Kidney epithelial cell (primary cell): ENCODE results near the gene KRT72. TPM values are rescaled to one million over a fixed set of nuclear protein-coding genes. Genes with fewer than 3 reads are reported as not detected.

Source experiments
- DNase-seq: peaks from one replicate; pipeline ENCODE4 v3.0.0-alpha.2; 2010; ENCODE audit warnings: low read depth
- H3K27me3 ChIP-seq: 2 replicates; pipeline ENCODE4 v1.6.0; 2011; ENCODE audit warnings: low read length; ENCODE audit not compliant: control insufficient read depth, insufficient read depth
- H3K36me3 ChIP-seq: 2 replicates; pipeline ENCODE4 v1.5.1; 2011; ENCODE audit warnings: low read length; ENCODE audit not compliant: control insufficient read depth, insufficient read depth
- H3K4me3 ChIP-seq: 2 replicates; pipeline ENCODE4 v1.5.1; 2011; ENCODE audit warnings: low read depth, mild to moderate bottlenecking, control low read depth, low read length
- total RNA-seq: library from RNA; depleted of rRNA; stranded (reverse); fragments of >200 nt; gene quantifications from 2 replicates; pipeline ENCODE4 v1.2.3, GENCODE V29; 2015
- TF ChIP-seq, protein P1 (sequence below): IDR thresholded peaks from 2 replicates; pipeline ENCODE4 v1.5.1; 2011; ENCODE audit warnings: mild to moderate bottlenecking, moderate library complexity, low read length, control low read depth, inconsistent platforms; ENCODE audit not compliant: insufficient read depth, poor library complexity, severe bottlenecking

KRT72 gene
- total RNA-seq, 1 donor from 2014 or later: not detected

DNA sequence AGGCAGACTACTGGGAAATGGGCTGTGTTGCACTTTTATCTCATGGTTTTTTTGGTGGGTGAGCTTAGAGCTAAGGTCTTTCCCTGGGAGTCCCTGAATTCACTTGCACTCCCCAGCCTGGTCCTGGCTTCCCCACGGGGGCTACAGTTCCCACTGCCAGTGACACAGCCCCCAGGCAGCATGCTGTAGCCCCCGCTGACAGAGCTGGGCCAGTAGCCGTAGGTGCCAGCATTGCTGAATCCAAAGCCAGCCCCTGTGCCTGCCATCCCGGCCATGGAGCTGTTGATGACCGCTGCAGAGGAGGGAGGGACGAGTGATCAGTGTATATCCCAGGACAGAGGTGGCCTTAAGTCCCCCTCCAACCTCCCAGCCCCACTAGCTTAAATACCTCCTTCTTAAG, 6.9 kb upstream of the KRT72 start:
- TF ChIP-seq, protein P1, sequence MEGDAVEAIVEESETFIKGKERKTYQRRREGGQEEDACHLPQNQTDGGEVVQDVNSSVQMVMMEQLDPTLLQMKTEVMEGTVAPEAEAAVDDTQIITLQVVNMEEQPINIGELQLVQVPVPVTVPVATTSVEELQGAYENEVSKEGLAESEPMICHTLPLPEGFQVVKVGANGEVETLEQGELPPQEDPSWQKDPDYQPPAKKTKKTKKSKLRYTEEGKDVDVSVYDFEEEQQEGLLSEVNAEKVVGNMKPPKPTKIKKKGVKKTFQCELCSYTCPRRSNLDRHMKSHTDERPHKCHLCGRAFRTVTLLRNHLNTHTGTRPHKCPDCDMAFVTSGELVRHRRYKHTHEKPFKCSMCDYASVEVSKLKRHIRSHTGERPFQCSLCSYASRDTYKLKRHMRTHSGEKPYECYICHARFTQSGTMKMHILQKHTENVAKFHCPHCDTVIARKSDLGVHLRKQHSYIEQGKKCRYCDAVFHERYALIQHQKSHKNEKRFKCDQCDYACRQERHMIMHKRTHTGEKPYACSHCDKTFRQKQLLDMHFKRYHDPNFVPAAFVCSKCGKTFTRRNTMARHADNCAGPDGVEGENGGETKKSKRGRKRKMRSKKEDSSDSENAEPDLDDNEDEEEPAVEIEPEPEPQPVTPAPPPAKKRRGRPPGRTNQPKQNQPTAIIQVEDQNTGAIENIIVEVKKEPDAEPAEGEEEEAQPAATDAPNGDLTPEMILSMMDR: no peak
- no peaks in the 10 kb centered on the region for H3K36me3 ChIP-seq
- DNase-seq: no peak
- H3K4me3 ChIP-seq: no peak overlapping the region
- peaks cover 14% of the 10 kb centered on the region for H3K27me3 ChIP-seq

DNA sequence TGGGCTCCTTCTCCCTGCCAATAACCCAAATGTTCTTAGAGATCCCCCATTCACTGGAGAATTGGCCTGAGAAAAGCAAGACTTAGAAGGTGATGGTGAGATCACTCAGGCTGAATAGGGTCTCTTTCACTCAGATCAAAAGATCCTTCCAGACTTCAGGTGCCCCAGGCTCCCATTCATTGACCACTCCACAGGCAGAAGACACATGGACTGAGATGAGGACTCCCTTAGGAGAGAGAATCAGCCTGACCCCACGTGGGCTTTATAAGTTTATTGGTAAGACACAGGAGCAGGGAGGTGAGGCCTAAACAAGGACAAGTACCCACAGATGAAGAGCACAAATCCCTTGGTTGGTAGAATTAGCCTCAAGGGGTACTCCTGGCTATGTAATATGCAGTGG, 6.1 kb upstream of the KRT72 start:
- DNase-seq: no peak
- Histone ChIP-seq H3K27me3 (peaks cover 19% of the 10 kb centered on the region), H3K4me3 (no peak overlapping the region), H3K36me3 (no peaks in the 10 kb centered on the region)
- TF ChIP-seq, protein P1: no peak

DNA sequence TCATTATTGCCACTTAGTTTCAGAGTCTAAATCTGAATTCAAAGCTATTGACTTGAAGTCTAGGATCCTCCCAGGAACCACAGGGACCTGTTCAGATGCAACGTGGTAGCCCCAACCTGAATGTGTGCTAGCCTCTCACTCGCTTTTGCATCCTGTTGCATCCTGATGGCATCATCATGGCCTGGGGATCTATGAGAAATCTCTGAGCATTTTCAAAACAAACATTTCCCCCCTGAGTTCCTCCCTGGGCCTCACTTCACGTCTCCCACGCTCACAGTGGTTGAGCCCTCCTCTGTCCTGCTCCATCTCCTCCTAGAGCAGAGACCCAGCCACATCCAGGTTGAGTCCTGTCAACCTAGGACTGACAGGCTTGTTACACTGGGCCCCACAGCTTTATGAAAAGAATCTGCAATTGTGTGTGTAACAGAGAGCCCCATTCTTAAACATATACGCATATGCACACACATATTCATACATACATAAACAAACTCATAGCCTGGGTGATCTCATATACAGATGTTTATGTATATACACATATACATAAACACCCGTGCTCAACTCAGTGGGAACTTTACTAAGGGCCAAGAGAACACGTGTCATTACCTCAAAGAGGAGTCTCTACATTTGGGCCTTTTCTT, 5.4 kb upstream of the KRT72 start:
- no peaks in the 10 kb centered on the region for H3K36me3 ChIP-seq
- TF ChIP-seq, protein P1: no peak
- H3K4me3 ChIP-seq: no peak overlapping the region
- no peak for DNase-seq
- peaks cover 26% of the 10 kb centered on the region for H3K27me3 ChIP-seq

DNA sequence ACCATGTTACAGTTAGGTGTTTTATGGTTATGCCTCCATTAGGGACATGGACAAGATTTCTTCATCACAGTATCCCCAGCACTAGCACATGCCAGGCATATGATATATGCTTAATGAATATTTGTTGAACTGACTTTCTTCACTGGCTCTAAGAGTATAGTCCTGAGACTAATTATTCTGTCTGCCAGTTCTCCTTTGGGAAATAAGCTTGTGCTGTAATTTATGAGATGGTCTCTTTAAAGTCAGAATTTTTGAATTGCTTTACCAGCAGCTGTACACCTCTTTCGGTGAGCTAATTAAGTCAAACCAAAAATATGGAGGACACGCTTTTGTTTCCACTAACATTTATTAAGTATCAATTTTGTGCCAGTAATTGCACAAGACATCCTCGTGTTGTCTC, 4.8 kb upstream of the KRT72 start:
- H3K4me3 ChIP-seq: no peak overlapping the region
- no peaks in the 10 kb centered on the region for H3K36me3 ChIP-seq
- TF ChIP-seq, protein P1: no peak
- no peak for DNase-seq
- H3K27me3 ChIP-seq: peaks cover 28% of the 10 kb centered on the region

DNA sequence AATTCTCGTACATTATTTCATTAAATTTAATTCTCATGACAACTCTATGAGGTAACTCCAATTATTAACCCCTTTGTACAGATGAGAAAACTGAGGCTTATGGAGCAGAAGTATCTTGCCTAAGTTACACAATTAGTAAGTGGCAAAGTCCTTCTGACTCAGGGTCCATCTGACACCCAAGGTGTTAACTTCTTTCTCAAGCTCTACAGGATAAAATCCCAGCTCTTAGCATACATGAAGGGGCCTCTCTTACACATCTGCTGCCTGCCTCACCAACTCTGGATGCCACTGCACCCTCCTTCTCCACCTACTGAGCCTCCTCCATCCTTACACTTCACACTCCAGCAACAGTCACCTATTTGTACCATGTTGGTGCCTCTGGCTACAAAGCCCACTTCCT, 4.3 kb upstream of the KRT72 start:
- no peak for DNase-seq
- TF ChIP-seq, protein P1: no peak
- Histone ChIP-seq H3K4me3 (no peak overlapping the region), H3K36me3 (no peaks in the 10 kb centered on the region), H3K27me3 (peaks cover 28% of the 10 kb centered on the region)

DNA sequence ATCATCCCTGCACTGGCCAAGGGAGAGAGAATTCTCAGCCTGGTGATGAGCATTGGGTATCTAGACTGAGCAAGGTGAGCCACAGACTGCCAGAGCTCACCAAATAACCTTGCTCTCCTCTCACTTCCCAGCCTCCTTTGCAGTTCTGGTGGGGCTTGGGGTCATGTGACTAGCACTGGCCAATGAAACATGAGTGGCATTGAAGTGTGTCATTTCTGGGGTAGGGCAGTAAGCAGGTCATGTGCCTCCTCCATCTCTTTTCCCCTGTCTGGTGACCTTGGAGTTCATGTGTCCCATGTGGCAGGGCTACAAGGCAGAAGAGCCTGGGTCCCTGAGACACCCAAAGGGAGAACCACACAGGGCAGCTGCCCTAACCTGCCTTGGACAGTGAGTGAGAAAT, 3.6 kb upstream of the KRT72 start:
- no peak for DNase-seq
- Histone ChIP-seq H3K27me3 (peaks cover 33% of the 10 kb centered on the region), H3K36me3 (no peaks in the 10 kb centered on the region), H3K4me3 (no peak overlapping the region)
- TF ChIP-seq, protein P1: no peak
